Adrenal gland (tissue), 12 donors: Measurements from ENCODE around the gene TRIM52. TPM values are rescaled to one million over a fixed set of nuclear protein-coding genes. Genes with fewer than 3 reads are reported as not detected.
"Not testable (repeated sequence)": the region's sequence is repeated elsewhere in the genome, so short reads cannot be mapped to it uniquely, and the experiment has no call there.

Source experiments
- DNase-seq, 7 donors: peaks; one replicate each; pipeline ENCODE4 v3.0.0-alpha.2; 2019 to 2020
- H3K27ac ChIP-seq, 5 donors: fragments of 200-600 bp; sonication (generic) in 4 of 5; 1 replicate in 3 of 5; 2 replicates in 2 of 5; pipeline versions ENCODE4 v1.5.1 to v1.8.0; 2016 to 2020; ENCODE audit warnings: mild to moderate bottlenecking in 1 of 5
- H3K27me3 ChIP-seq: fragments of 200-600 bp; 2 replicates; pipeline ENCODE4 v1.8.0; 2021
- H3K36me3 ChIP-seq, 2 donors: fragments of 200-600 bp; replicated peaks in 1 of 2; 1 replicate in 1 of 2; 2 replicates in 1 of 2; pipeline versions ENCODE4 v1.5.1 to v1.8.0; 2018 to 2022
- H3K4me1 ChIP-seq, 2 donors: fragments of 200-600 bp; replicated peaks in 1 of 2; 1 replicate in 1 of 2; 2 replicates in 1 of 2; pipeline versions ENCODE4 v1.5.1 to v1.8.0; 2018 to 2021
- H3K4me3 ChIP-seq, 4 donors: fragments of 200-600 bp; sonication (generic) in 3 of 4; one replicate each; pipeline ENCODE4 v1.5.1; 2016 to 2018
- H3K9me3 ChIP-seq, 3 donors: fragments of 200-600 bp; sonication (generic) in 1 of 3; replicated peaks in 1 of 3; 1 replicate in 2 of 3; 2 replicates in 1 of 3; pipeline versions ENCODE4 v1.5.1 to v1.8.0; 2016 to 2021
- CTCF ChIP-seq, 6 experiments: fragments of 450-650 bp in 4 of 6; fragments of 200-600 bp in 2 of 6; sonication (generic) in 1 of 6; IDR thresholded peaks; 1 replicate in 5 of 6; 2 replicates in 1 of 6; pipeline versions ENCODE4 v1.5.1 to v1.8.0; 2016 to 2021; ENCODE audit warnings: antibody characterized with exemption in 6 of 6, mild to moderate bottlenecking in 2 of 6, moderate library complexity in 1 of 6
- POLR2A ChIP-seq, 2 donors: fragments of 450-650 bp; IDR thresholded peaks; one replicate each; pipeline ENCODE4 v1.6.1; 2017; ENCODE audit warnings: antibody characterized with exemption in 2 of 2, mild to moderate bottlenecking in 2 of 2, moderate library complexity in 1 of 2
- WGBS, 4 donors: extraction: QIAGEN DNeasy Blood & Tissue Kit in 2 of 4; methylation state at CpG; one replicate each; pipeline versions ENCODE4 v1.1.5 to v1.1.7; 2013 to 2017; 5-methylcytosine and 5-hydroxymethylcytosine counted together
- intact Hi-C, 2 donors: fragments of 100-400 bp; cut with DNase I; formaldehyde crosslinking; loops; one replicate each; pipeline versions ENCODE4 v1.14.1 to v1.15.0; 2022 to 2023
- polyA plus RNA-seq, 3 donors: library from polyadenylated mRNA; stranded (reverse); fragments of 200-250 nt in 2 of 3; fragments of 350-450 nt in 1 of 3; fragmentation: Illumina TruSeq in 1 of 3; extraction: RNeasy Lipid Tissue Mini Kit (QIAGEN cat#74804) in 1 of 3; gene quantifications; one replicate each; pipeline ENCODE4 v1.2.3, GENCODE V29; 2013 to 2014
- total RNA-seq, 9 donors: library from RNA; depleted of rRNA in 4 of 9; stranded (reverse); fragments of >200 nt in 4 of 9; fragments of 120-200 nt in 1 of 9; fragmentation: NEBNext Ultra II Directional in 1 of 9; extraction: Animal tissue kit (Norgen Biotek cat#: 25700) in 1 of 9; gene quantifications; one replicate each; pipeline versions ENCODE4 v1.1.0 to v1.2.4, GENCODE V29; 2013 to 2023
- donor health status: healthy with polysubstance abuse.
- donor health status: Bipolar disorder and iron deficiency.
- donor health status: DM: yes; HTN: yes; CAD: no.
- donor health status: DM: no; HTN: no; CAD: no.
- donor health status: DM: no; HTN: no; CAD: no.
- donor health status: DM: yes; HTN: yes; CAD: no.

Gene TRIM52
- total and polyA plus RNA-seq, 12 donors, result 7.8 to 23.9 (median 13.2) TPM

- Histone ChIP-seq H3K9me3 (no peaks in the 10 kb centered on the region), H3K27ac (no peak overlapping the region), H3K27me3 (no peaks in the 10 kb centered on the region), H3K4me1 (no peaks in the 10 kb centered on the region), H3K36me3 (no peaks in the 10 kb centered on the region), H3K4me3 (no peak overlapping the region)
- 79 to 88% (median 81%) methylated on average over 7 of the region's 7 CpGs for WGBS, 4 donors
- intact Hi-C loops, result no loop called here
- no peak for DNase-seq
- TF ChIP-seq CTCF (IDR thresholded peaks at IDR 0.05) (no peak), POLR2A (IDR thresholded peaks at IDR 0.05) (no peak)
Observed at GRCh38 chr5:181280251-181280762, 19.4 kb upstream of the TRIM52 start.

GRCh38 chr5:181273433-181273744 is 12.4 kb upstream of the TRIM52 start:
- H3K4me1 ChIP-seq, H3K9me3 ChIP-seq, H3K27me3 ChIP-seq, H3K27ac ChIP-seq, intact Hi-C loops, H3K36me3 ChIP-seq: not testable (repeated sequence)
- peak overlapping the region in 1 of 4 donors; percentile 12 for H3K4me3 ChIP-seq
- WGBS, 4 donors, result 23 to 39% (median 29%) methylated on average over 3 to 28 of the region's 28 CpGs
- peak in 2 of 6 experiments; percentile 30 to 44 for TF ChIP-seq CTCF (IDR thresholded peaks at IDR 0.05)
- DNase-seq, result peak in 3 of 7 donors; percentile 28 to 38 (median 33)

GRCh38 chr5:181271081-181271480 is 10.1 kb upstream of the TRIM52 start:
- H3K4me1 ChIP-seq, result no peaks in the 10 kb centered on the region
- intact Hi-C loops, result no loop called here
- H3K27ac ChIP-seq, result no peak overlapping the region
- H3K36me3 ChIP-seq, result no peaks in the 10 kb centered on the region
- 85 to 92% (median 92%) methylated on average over 2 to 3 of the region's 3 CpGs for WGBS, 4 donors
- DNase-seq, result no peak
- no peaks in the 10 kb centered on the region for H3K9me3 ChIP-seq
- TF ChIP-seq CTCF (IDR thresholded peaks at IDR 0.05), result no peak
- no peak for TF ChIP-seq POLR2A (IDR thresholded peaks at IDR 0.05)
- no peaks in the 10 kb centered on the region for H3K27me3 ChIP-seq
- no peak overlapping the region for H3K4me3 ChIP-seq

- DNase-seq, H3K36me3 ChIP-seq, H3K4me3 ChIP-seq, H3K27ac ChIP-seq, H3K27me3 ChIP-seq, H3K4me1 ChIP-seq, intact Hi-C loops, H3K9me3 ChIP-seq: not testable (repeated sequence)
- 64 to 80% (median 78%) methylated on average over 12 of the region's 12 CpGs for WGBS, 4 donors
Observed at GRCh38 chr5:181267907-181268306, 7.0 kb upstream of the TRIM52 start.

GRCh38 chr5:181267291-181267904 is 6.5 kb upstream of the TRIM52 start:
- intact Hi-C loops, DNase-seq, H3K27me3 ChIP-seq, H3K4me3 ChIP-seq, H3K36me3 ChIP-seq, H3K9me3 ChIP-seq, H3K4me1 ChIP-seq, H3K27ac ChIP-seq: not testable (repeated sequence)
- 57 to 69% (median 66%) methylated on average over 6 to 8 of the region's 8 CpGs for WGBS, 4 donors
